ENCODE results near the gene SAPCD1.

SAPCD1 gene

GRCh38 chr6:31763619-31763940 is 1.1 kb downstream of the SAPCD1 start:
- Histone ChIP-seq H3K4me3 (ENCODE audit: low read length) (no peak overlapping the region), H3K27me3 (ENCODE audit: control insufficient read depth, insufficient read depth, low read length) (no peaks in the 10 kb centered on the region), H3K9ac (ENCODE audit: low read depth, low read length) (no peak overlapping the region), H3K9me3 (replicated peaks; ENCODE audit: low read length) (no peaks in the 10 kb centered on the region), H3K4me2 (ENCODE audit: low read length) (no peak overlapping the region), H3K36me3 (ENCODE audit: insufficient read depth, low read length) (peaks cover 17% of the 10 kb centered on the region), H3K4me1 (ENCODE audit: control insufficient read depth, insufficient read depth, low read length) (peaks cover 11% of the 10 kb centered on the region)

- Histone ChIP-seq H3K4me3 (ENCODE audit: low read length) (no peak overlapping the region), H3K4me1 (ENCODE audit: control insufficient read depth, insufficient read depth, low read length) (peaks cover 11% of the 10 kb centered on the region), H3K9me3 (replicated peaks; ENCODE audit: low read length) (no peaks in the 10 kb centered on the region), H3K9ac (ENCODE audit: low read depth, low read length) (no peak overlapping the region), H3K36me3 (ENCODE audit: insufficient read depth, low read length) (peaks cover 17% of the 10 kb centered on the region), H3K27me3 (ENCODE audit: control insufficient read depth, insufficient read depth, low read length) (no peaks in the 10 kb centered on the region), H3K4me2 (ENCODE audit: low read length) (no peak overlapping the region)
Measured at GRCh38 chr6:31764198-31764597, 1.7 kb downstream of the SAPCD1 start.

GRCh38 chr6:31765559-31765909 is 3.1 kb downstream of the SAPCD1 start:
- Histone ChIP-seq H3K4me3 (ENCODE audit: low read length) (no peak overlapping the region), H3K9ac (ENCODE audit: low read depth, low read length) (no peak overlapping the region), H3K4me1 (ENCODE audit: control insufficient read depth, insufficient read depth, low read length) (peaks cover 11% of the 10 kb centered on the region), H3K27me3 (ENCODE audit: control insufficient read depth, insufficient read depth, low read length) (no peaks in the 10 kb centered on the region), H3K4me2 (ENCODE audit: low read length) (no peak overlapping the region), H3K36me3 (ENCODE audit: insufficient read depth, low read length) (peaks cover 10% of the 10 kb centered on the region), H3K9me3 (replicated peaks; ENCODE audit: low read length) (no peaks in the 10 kb centered on the region)

- H3K9ac ChIP-seq (ENCODE audit: low read depth, low read length) = no peak overlapping the region
Measured at GRCh38 chr6:31765910-31766794, 3.7 kb downstream of the SAPCD1 start.

GRCh38 chr6:31767096-31767645 is 4.7 kb downstream of the SAPCD1 start:
- H3K9me3 ChIP-seq (replicated peaks; ENCODE audit: low read length) = no peaks in the 10 kb centered on the region
- H3K4me2 ChIP-seq (ENCODE audit: low read length) = no peak overlapping the region
- peaks cover 3% of the 10 kb centered on the region for H3K36me3 ChIP-seq (ENCODE audit: insufficient read depth, low read length)
- H3K27me3 ChIP-seq (ENCODE audit: control insufficient read depth, insufficient read depth, low read length) = no peaks in the 10 kb centered on the region
- no peak overlapping the region for H3K4me3 ChIP-seq (ENCODE audit: low read length)
- H3K4me1 ChIP-seq (ENCODE audit: control insufficient read depth, insufficient read depth, low read length) = peaks cover 11% of the 10 kb centered on the region
- no peak overlapping the region for H3K9ac ChIP-seq (ENCODE audit: low read depth, low read length)

More at GRCh38 chr6:31765910-31766794, 3.7 kb downstream of the SAPCD1 start:
- Histone ChIP-seq H3K36me3 (ENCODE audit: insufficient read depth, low read length) (peaks cover 10% of the 10 kb centered on the region), H3K9me3 (replicated peaks; ENCODE audit: low read length) (no peaks in the 10 kb centered on the region), H3K4me2 (ENCODE audit: low read length) (peak overlapping the region; percentile 73), H3K4me1 (ENCODE audit: control insufficient read depth, insufficient read depth, low read length) (peaks cover 11% of the 10 kb centered on the region), H3K27me3 (ENCODE audit: control insufficient read depth, insufficient read depth, low read length) (no peaks in the 10 kb centered on the region), H3K4me3 (ENCODE audit: low read length) (peak overlapping the region; percentile 55)

- H3K4me2 ChIP-seq (ENCODE audit: low read length) = no peak overlapping the region
- H3K9ac ChIP-seq (ENCODE audit: low read depth, low read length) = no peak overlapping the region
- H3K4me1 ChIP-seq (ENCODE audit: control insufficient read depth, insufficient read depth, low read length) = peaks cover 7% of the 10 kb centered on the region
- no peaks in the 10 kb centered on the region for H3K27me3 ChIP-seq (ENCODE audit: control insufficient read depth, insufficient read depth, low read length)
- H3K9me3 ChIP-seq (replicated peaks; ENCODE audit: low read length) = no peaks in the 10 kb centered on the region
- no peak overlapping the region for H3K4me3 ChIP-seq (ENCODE audit: low read length)
- H3K36me3 ChIP-seq (ENCODE audit: insufficient read depth, low read length) = peaks cover 3% of the 10 kb centered on the region
Measured at GRCh38 chr6:31768363-31769257, 6.2 kb downstream of the SAPCD1 start.

GRCh38 chr6:31769684-31770371 is 7.4 kb downstream of the SAPCD1 start:
- H3K27me3 ChIP-seq (ENCODE audit: control insufficient read depth, insufficient read depth, low read length) = no peaks in the 10 kb centered on the region
- H3K4me3 ChIP-seq (ENCODE audit: low read length) = no peak overlapping the region
- no peak overlapping the region for H3K9ac ChIP-seq (ENCODE audit: low read depth, low read length)
- peaks cover 7% of the 10 kb centered on the region for H3K4me1 ChIP-seq (ENCODE audit: control insufficient read depth, insufficient read depth, low read length)
- H3K4me2 ChIP-seq (ENCODE audit: low read length) = no peak overlapping the region
- H3K36me3 ChIP-seq (ENCODE audit: insufficient read depth, low read length) = no peaks in the 10 kb centered on the region
- no peaks in the 10 kb centered on the region for H3K9me3 ChIP-seq (replicated peaks; ENCODE audit: low read length)

GRCh38 chr6:31770860-31771259 is 8.4 kb downstream of the SAPCD1 start:
- Histone ChIP-seq H3K4me1 (ENCODE audit: control insufficient read depth, insufficient read depth, low read length) (peaks cover 7% of the 10 kb centered on the region), H3K4me2 (ENCODE audit: low read length) (no peak overlapping the region), H3K36me3 (ENCODE audit: insufficient read depth, low read length) (no peaks in the 10 kb centered on the region)

GRCh38 chr6:31771992-31772358 is 9.5 kb downstream of the SAPCD1 start:
- Histone ChIP-seq H3K36me3 (ENCODE audit: insufficient read depth, low read length) (no peaks in the 10 kb centered on the region), H3K4me2 (ENCODE audit: low read length) (no peak overlapping the region), H3K27me3 (ENCODE audit: control insufficient read depth, insufficient read depth, low read length) (no peaks in the 10 kb centered on the region), H3K4me3 (ENCODE audit: low read length) (no peak overlapping the region), H3K9ac (ENCODE audit: low read depth, low read length) (no peak overlapping the region), H3K4me1 (ENCODE audit: control insufficient read depth, insufficient read depth, low read length) (peaks cover 6% of the 10 kb centered on the region), H3K9me3 (replicated peaks; ENCODE audit: low read length) (no peaks in the 10 kb centered on the region)

More at GRCh38 chr6:31770860-31771259, 8.4 kb downstream of the SAPCD1 start:
- no peaks in the 10 kb centered on the region for H3K27me3 ChIP-seq (ENCODE audit: control insufficient read depth, insufficient read depth, low read length)
- H3K9ac ChIP-seq (ENCODE audit: low read depth, low read length) = no peak overlapping the region
- H3K4me3 ChIP-seq (ENCODE audit: low read length) = no peak overlapping the region
- no peaks in the 10 kb centered on the region for H3K9me3 ChIP-seq (replicated peaks; ENCODE audit: low read length)

GRCh38 chr6:31775184-31775583 is 12.7 kb downstream of the SAPCD1 start:
- peaks cover 15% of the 10 kb centered on the region for H3K4me1 ChIP-seq (ENCODE audit: control insufficient read depth, insufficient read depth, low read length)
- no peak overlapping the region for H3K4me2 ChIP-seq (ENCODE audit: low read length)
- no peak overlapping the region for H3K4me3 ChIP-seq (ENCODE audit: low read length)

More at GRCh38 chr6:31775184-31775583, 12.7 kb downstream of the SAPCD1 start:
- Histone ChIP-seq H3K27me3 (ENCODE audit: control insufficient read depth, insufficient read depth, low read length) (no peaks in the 10 kb centered on the region), H3K9ac (ENCODE audit: low read depth, low read length) (no peak overlapping the region), H3K36me3 (ENCODE audit: insufficient read depth, low read length) (peaks cover 25% of the 10 kb centered on the region), H3K9me3 (replicated peaks; ENCODE audit: low read length) (no peaks in the 10 kb centered on the region)

All from skeletal muscle satellite cell (primary cell).